GM12878 (cell line): Measurements from ENCODE around the gene ACAP2. TPM values are rescaled to one million over a fixed set of nuclear protein-coding genes. Genes with fewer than 3 reads are reported as not detected.

ENCODE experiments used
- ATAC-seq: fragments of 200-7000 bp; cut with Tn5 transposase; 3 replicates; pipeline ENCODE4 v1.9.1; 2020; ENCODE audit warnings: mild to moderate bottlenecking, moderate library complexity
- BruUV-seq: library from RNA; stranded (reverse); fragments of 400-500 nt; replicated peaks from 2 replicates; lab custom pipeline; 2021; lab: Mats Ljungman, UMichigan
- CTCF ChIA-PET: fragments of 300-600 bp; sonication (Branson Sonifier 250); formaldehyde crosslinking; extraction: SDS; loops from one replicate; lab custom pipeline; 2021; ENCODE audit warnings: inconsistent platforms; lab: Yijun Ruan, JAX
- POLR2A ChIA-PET: fragments of 350-600 bp; formaldehyde crosslinking; extraction: SDS; loops from one replicate; lab custom pipeline; 2021; ENCODE audit warnings: inconsistent platforms; lab: Charles Lee
- RAD21 ChIA-PET: fragments of 300-600 bp; sonication (Branson Sonifier 250); formaldehyde crosslinking; loops from one replicate; lab custom pipeline; 2023; ENCODE audit warnings: antibody characterized with exemption; ENCODE audit not compliant: unreplicated experiment; lab: Charles Lee
- SMC1A ChIA-PET: fragments of 300-600 bp; sonication (Branson Sonifier 250); formaldehyde crosslinking; loops from one replicate; lab custom pipeline; 2023; ENCODE audit not compliant: unreplicated experiment, uncharacterized antibody; lab: Charles Lee
- DNase-seq: peaks from one replicate; pipeline ENCODE4 v3.0.0-alpha.2; 2011; ENCODE audit warnings: low read depth, low spot score
- FAIRE-seq: peaks from 3 replicates; lab custom pipeline; 2011; peaks lifted over from hg19 to GRCh38; lab: Jason Lieb, UNC
- H2AFZ ChIP-seq: 2 replicates; pipeline ENCODE4 v1.6.0; 2011; ENCODE audit warnings: low read depth, low read length, control low read depth; ENCODE audit not compliant: control insufficient read depth
- H3K27ac ChIP-seq: 2 replicates; pipeline ENCODE4 v1.5.1; 2011; ENCODE audit warnings: control low read depth; ENCODE audit not compliant: control insufficient read depth, insufficient read depth
- H3K27me3 ChIP-seq, 2 experiments: replicated peaks in 1 of 2; 2 replicates each; pipeline versions ENCODE4 v1.6.0 to v1.6.1; 2011; ENCODE audit warnings: low read length in 1 of 2; ENCODE audit not compliant: control insufficient read depth in 2 of 2, insufficient read depth in 2 of 2
- H3K36me3 ChIP-seq, 2 experiments: 2 replicates each; pipeline ENCODE4 v1.5.1; 2011; ENCODE audit warnings: low read length in 1 of 2; ENCODE audit not compliant: control insufficient read depth in 2 of 2, insufficient read depth in 2 of 2
- H3K4me1 ChIP-seq: 2 replicates; pipeline ENCODE4 v1.6.1; 2011; ENCODE audit warnings: mild to moderate bottlenecking, low read length, moderate library complexity, mixed read lengths; ENCODE audit not compliant: control insufficient read depth, insufficient read depth
- H3K4me2 ChIP-seq: 2 replicates; pipeline ENCODE4 v1.6.0; 2011; ENCODE audit warnings: control low read depth; ENCODE audit not compliant: control insufficient read depth, insufficient read depth
- H3K4me3 ChIP-seq: fragments of 200-600 bp; sonication (generic); 2 replicates; pipeline ENCODE4 v1.5.1; 2016
- H3K79me2 ChIP-seq: 2 replicates; pipeline ENCODE4 v1.6.0; 2011; ENCODE audit warnings: low read length; ENCODE audit not compliant: control insufficient read depth, insufficient read depth
- H3K9ac ChIP-seq: 2 replicates; pipeline ENCODE4 v1.8.0; 2011; ENCODE audit warnings: low read length, control low read depth, mixed read lengths; ENCODE audit not compliant: control insufficient read depth, insufficient read depth
- H3K9me3 ChIP-seq: replicated peaks from 3 replicates; pipeline ENCODE4 v1.5.1; 2011; ENCODE audit warnings: mild to moderate bottlenecking, low read length; ENCODE audit not compliant: control insufficient read depth, insufficient read depth
- H4K20me1 ChIP-seq: 2 replicates; pipeline ENCODE4 v1.6.0; 2011; ENCODE audit not compliant: control insufficient read depth, insufficient read depth
- DPF2 ChIP-seq: fragments of 450-650 bp; IDR thresholded peaks from 2 replicates; pipeline ENCODE4 v1.6.1; 2017; ENCODE audit warnings: mild to moderate bottlenecking
- EP300 ChIP-seq, 2 experiments: fragments of 150-350 bp in 1 of 2; IDR thresholded peaks; 2 replicates each; pipeline ENCODE4 v1.6.1; 2011 to 2012; ENCODE audit warnings: low read depth in 2 of 2, low read length in 2 of 2, borderline replicate concordance in 1 of 2, improper control_type of control experiment in 1 of 2, inconsistent platforms in 1 of 2; ENCODE audit not compliant: control insufficient read depth in 1 of 2
- KAT2A ChIP-seq: conservative IDR thresholded peaks from 2 replicates; pipeline ENCODE4 v1.6.1; 2011; ENCODE audit warnings: low read depth, low read length; ENCODE audit not compliant: control insufficient read depth
- MYB ChIP-seq: fragments of 150-350 bp; IDR thresholded peaks from 2 replicates; pipeline ENCODE4 v1.6.1; 2014; ENCODE audit warnings: mild to moderate bottlenecking, low read depth, low read length, borderline replicate concordance
- NFYA ChIP-seq: IDR thresholded peaks from 2 replicates; pipeline ENCODE4 v1.6.1; 2011; ENCODE audit warnings: low read depth, mild to moderate bottlenecking, low read length, improper control_type of control experiment, borderline replicate concordance
- RCOR1 ChIP-seq: conservative IDR thresholded peaks from 2 replicates; pipeline ENCODE4 v1.6.1; 2012; ENCODE audit warnings: low read depth, low read length, improper control_type of control experiment
- SP1 ChIP-seq: IDR thresholded peaks from one replicate; pipeline ENCODE4 v1.6.1; 2011; ENCODE audit warnings: low read depth, low read length
- TARDBP ChIP-seq: IDR thresholded peaks from 2 replicates; pipeline ENCODE4 v1.6.1; 2016; ENCODE audit warnings: borderline replicate concordance
- TCF7 ChIP-seq: IDR thresholded peaks from 2 replicates; pipeline ENCODE4 v1.6.1; 2014; ENCODE audit warnings: antibody characterized with exemption, borderline replicate concordance
- ZNF384 ChIP-seq: IDR thresholded peaks from 2 replicates; pipeline ENCODE4 v1.6.1; 2012; ENCODE audit warnings: low read depth, mild to moderate bottlenecking, low read length, improper control_type of control experiment, borderline replicate concordance
- WGBS: methylation state at CpG from one replicate; pipeline ENCODE4 v1.1.6; 2016; ENCODE audit warnings: low lambda C conversion rate; ENCODE audit not compliant: insufficient replicate concordance, insufficient coverage; ENCODE audit errors: missing lambda C conversion rate; 5-methylcytosine and 5-hydroxymethylcytosine counted together
- in situ Hi-C: fragments of 300-500 bp; cut with MboI; formaldehyde crosslinking; loops from 9 replicates; pipeline ENCODE4 v1.14.3; 2018; ENCODE audit warnings: mixed read lengths
- intact Hi-C: fragments of 100-400 bp; cut with micrococcal nuclease; formaldehyde crosslinking; loops from one replicate; pipeline ENCODE4 v1.14.2; 2022; ENCODE audit not compliant: unreplicated experiment
- polyA plus RNA-seq, 11 experiments: library from polyadenylated mRNA; depleted of rRNA in 4 of 11; unstranded in 6 of 11; stranded (reverse) in 5 of 11; fragments of >200 nt; fragmentation: Nextera tagmentation in 4 of 11; fragmentation: Illumina TruSeq in 1 of 11; extraction: Ambion mirVana in 4 of 11; extraction: Trizol in 1 of 11; gene quantifications; 1 replicate in 1 of 11; 2 replicates in 10 of 11; pipeline versions ENCODE4 v1.2.1 to v1.2.3, GENCODE V29; 2011 to 2016; ENCODE audit warnings: inconsistent platforms in 2 of 11, missing spikeins in 2 of 11, low read depth in 1 of 11
- total RNA-seq, 4 experiments: library from RNA; depleted of rRNA in 3 of 4; stranded (reverse); fragments of >200 nt in 3 of 4; fragmentation: Illumina TruSeq in 1 of 4; extraction: Trizol in 1 of 4; gene quantifications; 2 replicates each; pipeline versions ENCODE4 v1.2.1 to v1.2.3, GENCODE V29; 2013 to 2021
- TF ChIP-seq, protein P1 (sequence below): IDR thresholded peaks from 2 replicates; pipeline ENCODE4 v1.6.1; 2012; ENCODE audit warnings: low read depth, low read length, improper control_type of control experiment
- TF ChIP-seq, protein P2 (sequence below): fragments of 450-650 bp; formaldehyde crosslinking; IDR thresholded peaks from 2 replicates; pipeline ENCODE4 v1.5.0; 2022; ENCODE audit warnings: mild to moderate bottlenecking, missing genetic modification characterization

Gene ACAP2
- total and polyA plus RNA-seq, 10 of the 15 experiments (the other 5 are each of a cell fraction or from before 2014, with no cell fraction given), result 7.1 to 53.8 (median 35.7) TPM

DNA sequence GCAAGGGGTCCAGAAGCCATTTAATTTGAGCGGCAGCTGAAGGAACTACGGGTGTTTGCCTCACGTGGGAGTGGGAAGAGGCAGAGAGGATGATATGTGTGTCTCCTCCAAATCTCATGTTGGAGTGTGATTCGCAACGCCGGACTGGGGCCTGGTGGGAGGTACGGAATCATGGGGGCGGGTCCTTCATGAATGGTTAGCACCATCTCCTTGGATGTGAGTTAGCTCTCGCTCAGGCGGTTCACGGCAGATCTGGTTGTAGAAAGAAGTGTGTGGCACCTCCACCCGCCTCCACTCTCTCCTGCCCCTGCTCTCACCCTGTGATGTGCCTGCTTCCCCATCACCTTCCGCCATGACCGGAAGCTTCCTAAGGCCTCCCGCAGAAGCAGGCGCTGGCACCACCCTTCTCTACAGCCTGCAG, 197.3 kb downstream of the ACAP2 start:
- DNase-seq (no peak), FAIRE-seq (no peak)
- intact Hi-C loops (no loop called here), in situ Hi-C loops (no loop called here)
- no TSS peak for BruUV-seq
- H3K9me3 ChIP-seq, result no peaks in the 10 kb centered on the region
- ChIA-PET POLR2A (no interaction called here), RAD21 (no interaction called here), CTCF (no interaction called here)
- no peak overlapping the region for H3K4me2 ChIP-seq
- no peaks in the 10 kb centered on the region for H3K27me3 ChIP-seq
- H2AFZ ChIP-seq, result no peak overlapping the region
- no peaks in the 10 kb centered on the region for H3K79me2 ChIP-seq
- H3K36me3 ChIP-seq, result no peaks in the 10 kb centered on the region
- H4K20me1 ChIP-seq, result no peaks in the 10 kb centered on the region
- peaks cover 1% of the 10 kb centered on the region; the same call in 1 of the 2 replicates for H3K4me1 ChIP-seq
- H3K27ac ChIP-seq, result no peak overlapping the region
- TF ChIP-seq SP1 (no peak), DPF2 (no peak)
- TF ChIP-seq, all 136 proteins: peak for 0
- WGBS, result 97% methylated on average over 13 of the region's 16 CpGs
- SMC1A ChIA-PET, result no interaction called here
- ATAC-seq, result no peak
- Histone ChIP-seq H3K4me3 (no peak overlapping the region), H3K9ac (no peak overlapping the region)

DNA sequence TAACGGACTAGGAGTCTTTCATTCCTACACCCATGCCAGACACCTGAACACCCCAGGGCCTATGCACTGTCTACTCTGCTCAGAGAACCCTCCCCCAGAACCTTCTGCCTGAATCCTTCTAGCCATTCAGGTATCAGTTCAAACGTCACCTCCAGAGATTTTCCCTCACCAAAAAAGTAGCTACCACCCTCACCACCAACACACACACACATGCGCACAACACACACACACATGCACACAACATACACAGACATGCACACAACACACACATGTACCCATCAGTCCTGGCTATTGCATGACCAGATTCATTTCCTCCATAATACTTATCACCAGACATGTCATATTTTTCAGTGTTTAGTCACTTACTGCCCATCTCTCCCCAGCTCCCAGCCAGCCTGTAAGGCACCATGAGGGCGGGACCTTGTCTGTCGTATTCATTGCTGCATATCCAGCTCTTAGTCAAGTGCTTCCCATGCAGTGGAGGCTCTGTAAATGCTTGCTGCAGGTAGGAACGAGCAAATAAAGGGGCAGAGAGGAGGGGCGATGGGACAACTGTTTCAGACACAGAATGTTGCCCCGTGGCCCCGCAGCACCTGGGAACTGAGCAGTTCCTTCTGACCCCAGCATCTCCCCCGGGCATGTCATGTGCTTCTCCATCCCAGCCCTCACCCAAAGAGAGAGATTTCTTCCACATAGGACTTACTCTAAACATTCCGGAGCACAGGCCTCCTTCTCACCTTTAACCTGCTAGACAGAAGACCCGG, 201.0 kb downstream of the ACAP2 start:
- no peak for DNase-seq
- 91% methylated on average over 12 of the region's 12 CpGs for WGBS
- no peak for ATAC-seq
- no peaks in the 10 kb centered on the region for H3K79me2 ChIP-seq
- peaks cover 7% of the 10 kb centered on the region; the same call in 2 of the 3 replicates for H3K9me3 ChIP-seq
- H3K27ac ChIP-seq, result no peak overlapping the region
- no TSS peak for BruUV-seq
- TF ChIP-seq ZNF384, result no peak
- TF ChIP-seq EP300 (IDR thresholded peaks at IDR 0.05; ENCODE audit: borderline replicate concordance in 1 of 2, control insufficient read depth in 1 of 2, low read depth in 2 of 2, low read length in 2 of 2), result no peak
- TF ChIP-seq, protein P1, sequence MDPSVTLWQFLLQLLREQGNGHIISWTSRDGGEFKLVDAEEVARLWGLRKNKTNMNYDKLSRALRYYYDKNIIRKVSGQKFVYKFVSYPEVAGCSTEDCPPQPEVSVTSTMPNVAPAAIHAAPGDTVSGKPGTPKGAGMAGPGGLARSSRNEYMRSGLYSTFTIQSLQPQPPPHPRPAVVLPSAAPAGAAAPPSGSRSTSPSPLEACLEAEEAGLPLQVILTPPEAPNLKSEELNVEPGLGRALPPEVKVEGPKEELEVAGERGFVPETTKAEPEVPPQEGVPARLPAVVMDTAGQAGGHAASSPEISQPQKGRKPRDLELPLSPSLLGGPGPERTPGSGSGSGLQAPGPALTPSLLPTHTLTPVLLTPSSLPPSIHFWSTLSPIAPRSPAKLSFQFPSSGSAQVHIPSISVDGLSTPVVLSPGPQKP, result no peak
- TF ChIP-seq MYB, result no peak
- TF ChIP-seq RCOR1, result no peak
- TF ChIP-seq DPF2, result no peak
- no peak for TF ChIP-seq TARDBP
- no peak for TF ChIP-seq KAT2A
- TF ChIP-seq TCF7, result no peak
- TF ChIP-seq, protein P2, sequence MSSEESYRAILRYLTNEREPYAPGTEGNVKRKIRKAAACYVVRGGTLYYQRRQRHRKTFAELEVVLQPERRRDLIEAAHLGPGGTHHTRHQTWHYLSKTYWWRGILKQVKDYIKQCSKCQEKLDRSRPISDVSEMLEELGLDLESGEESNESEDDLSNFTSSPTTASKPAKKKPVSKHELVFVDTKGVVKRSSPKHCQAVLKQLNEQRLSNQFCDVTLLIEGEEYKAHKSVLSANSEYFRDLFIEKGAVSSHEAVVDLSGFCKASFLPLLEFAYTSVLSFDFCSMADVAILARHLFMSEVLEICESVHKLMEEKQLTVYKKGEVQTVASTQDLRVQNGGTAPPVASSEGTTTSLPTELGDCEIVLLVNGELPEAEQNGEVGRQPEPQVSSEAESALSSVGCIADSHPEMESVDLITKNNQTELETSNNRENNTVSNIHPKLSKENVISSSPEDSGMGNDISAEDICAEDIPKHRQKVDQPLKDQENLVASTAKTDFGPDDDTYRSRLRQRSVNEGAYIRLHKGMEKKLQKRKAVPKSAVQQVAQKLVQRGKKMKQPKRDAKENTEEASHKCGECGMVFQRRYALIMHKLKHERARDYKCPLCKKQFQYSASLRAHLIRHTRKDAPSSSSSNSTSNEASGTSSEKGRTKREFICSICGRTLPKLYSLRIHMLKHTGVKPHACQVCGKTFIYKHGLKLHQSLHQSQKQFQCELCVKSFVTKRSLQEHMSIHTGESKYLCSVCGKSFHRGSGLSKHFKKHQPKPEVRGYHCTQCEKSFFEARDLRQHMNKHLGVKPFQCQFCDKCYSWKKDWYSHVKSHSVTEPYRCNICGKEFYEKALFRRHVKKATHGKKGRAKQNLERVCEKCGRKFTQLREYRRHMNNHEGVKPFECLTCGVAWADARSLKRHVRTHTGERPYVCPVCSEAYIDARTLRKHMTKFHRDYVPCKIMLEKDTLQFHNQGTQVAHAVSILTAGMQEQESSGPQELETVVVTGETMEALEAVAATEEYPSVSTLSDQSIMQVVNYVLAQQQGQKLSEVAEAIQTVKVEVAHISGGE, result no peak
- TF ChIP-seq NFYA, result no peak
- ChIA-PET RAD21 (interaction anchor here (1.2 kb wide), 1 partner anchor 15 kb away, joined by 3 read pairs; no protein-coding TSS in a partner anchor), POLR2A (no interaction called here), SMC1A (interaction anchor here (0.6 kb wide), 1 partner anchor 581 kb away, joined by 3 read pairs; no protein-coding TSS in a partner anchor), CTCF (no interaction called here)
- no peaks in the 10 kb centered on the region for H3K27me3 ChIP-seq
- H3K9ac ChIP-seq, result no peak overlapping the region
- H4K20me1 ChIP-seq, result no peaks in the 10 kb centered on the region
- H2AFZ ChIP-seq, result no peak overlapping the region
- H3K4me1 ChIP-seq, result no peaks in the 10 kb centered on the region
- no peak overlapping the region for H3K4me3 ChIP-seq
- H3K36me3 ChIP-seq, result no peaks in the 10 kb centered on the region
- intact Hi-C loops, result no loop called here
- FAIRE-seq, result no peak
- no peak overlapping the region for H3K4me2 ChIP-seq
- in situ Hi-C loops, result no loop called here
